ENCODE results near the gene TMEM263. TPM values are rescaled to one million over a fixed set of nuclear protein-coding genes. Genes with fewer than 3 reads are reported as not detected.

Gene TMEM263
- total and polyA plus RNA-seq, 2 donors: 25.3 to 46.4 TPM

DNA sequence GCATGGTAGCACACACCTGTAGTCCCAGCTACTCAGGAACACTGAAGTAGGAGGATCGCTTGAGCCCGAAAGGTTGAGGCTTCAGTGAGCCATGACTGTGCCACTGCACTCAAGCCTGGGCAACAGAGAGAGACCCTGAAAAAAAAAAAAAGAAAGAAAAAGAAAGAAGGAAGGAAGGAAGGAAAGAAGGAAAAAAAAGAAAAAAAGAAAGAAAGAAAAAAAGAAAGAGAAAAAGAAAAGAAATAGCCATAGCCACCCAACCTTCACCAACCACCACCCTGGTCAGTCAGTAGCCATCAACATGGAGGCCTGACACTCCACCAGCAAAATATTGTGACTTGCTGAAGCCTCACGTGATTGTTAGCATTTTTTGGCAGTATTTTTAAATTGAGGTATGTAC lies 21.4 kb upstream of the TMEM263 start:
- H3K27me3 ChIP-seq (ENCODE audit: control insufficient read depth in 2 of 2, insufficient read depth in 1 of 2, low read length in 1 of 2): peaks cover 0 to 2% of the 10 kb centered on the region in 2 donors

DNA sequence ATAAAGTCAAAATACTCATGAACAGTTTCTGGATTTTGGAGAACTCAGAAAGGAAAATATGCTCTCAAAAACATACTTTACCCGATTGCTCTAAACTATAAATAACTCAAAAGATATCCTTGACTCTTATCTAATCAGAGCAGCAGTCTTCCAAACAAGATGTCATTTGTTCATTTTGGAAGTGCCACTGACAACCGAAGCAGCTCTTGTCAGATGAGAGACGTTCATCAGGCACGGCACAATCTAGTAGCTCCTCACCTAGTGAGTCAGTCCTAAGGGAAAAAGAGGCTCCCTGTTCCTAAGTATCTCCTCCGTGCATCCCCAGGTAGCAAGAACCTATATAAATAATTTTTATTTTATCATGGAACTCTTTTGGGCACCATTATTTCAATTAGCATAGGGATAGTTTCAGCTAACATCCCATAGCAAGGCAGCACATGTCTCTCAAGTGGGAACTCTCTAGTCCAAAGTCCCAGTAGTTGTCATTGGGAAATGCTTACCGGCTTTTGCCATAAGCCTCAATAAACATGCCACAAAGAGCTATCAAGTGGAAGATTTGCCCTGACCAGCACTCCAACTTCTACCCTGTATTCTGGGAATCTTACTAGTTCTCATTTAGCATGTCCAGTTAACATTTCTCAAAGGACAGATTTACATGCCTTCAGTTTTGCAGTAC lies 14.1 kb upstream of the TMEM263 start:
- Histone ChIP-seq H3K27me3 (ENCODE audit: control insufficient read depth in 2 of 2, insufficient read depth in 1 of 2, low read length in 1 of 2) (peaks cover 0 to 2% of the 10 kb centered on the region in 2 donors), H3K4me1 (ENCODE audit: control insufficient read depth in 2 of 2, insufficient read depth in 2 of 2, low read length in 2 of 2) (no peaks in the 10 kb centered on the region), H3K36me3 (ENCODE audit: control insufficient read depth in 2 of 2, insufficient read depth in 2 of 2, low read length in 1 of 2) (no peaks in the 10 kb centered on the region), H3K27ac (ENCODE audit: low read depth in 1 of 2, low read length in 1 of 2) (no peak overlapping the region), H3K4me3 (ENCODE audit: low read length in 2 of 2) (no peak overlapping the region), H3K9me3 (ENCODE audit: control insufficient read depth in 2 of 2, insufficient read depth in 1 of 2, low read length in 1 of 2) (no peaks in the 10 kb centered on the region)
- DNase-seq (ENCODE audit: low read depth in 6 of 9, low spot score in 9 of 9): no peak
- WGBS: 79% methylated on average over 6 of the region's 6 CpGs

More for the DNA sequence above, 21.4 kb upstream of the TMEM263 start:
- WGBS: 86% methylated on average over 3 of the region's 3 CpGs
- Histone ChIP-seq H3K36me3 (ENCODE audit: control insufficient read depth in 2 of 2, insufficient read depth in 2 of 2, low read length in 1 of 2) (no peaks in the 10 kb centered on the region), H3K27ac (ENCODE audit: low read depth in 1 of 2, low read length in 1 of 2) (no peak overlapping the region), H3K4me3 (ENCODE audit: low read length in 2 of 2) (no peak overlapping the region), H3K9me3 (ENCODE audit: control insufficient read depth in 2 of 2, insufficient read depth in 1 of 2, low read length in 1 of 2) (no peaks in the 10 kb centered on the region), H3K4me1 (ENCODE audit: control insufficient read depth in 2 of 2, insufficient read depth in 2 of 2, low read length in 2 of 2) (no peaks in the 10 kb centered on the region)
- no peak for DNase-seq (ENCODE audit: low read depth in 6 of 9, low spot score in 9 of 9)

DNA sequence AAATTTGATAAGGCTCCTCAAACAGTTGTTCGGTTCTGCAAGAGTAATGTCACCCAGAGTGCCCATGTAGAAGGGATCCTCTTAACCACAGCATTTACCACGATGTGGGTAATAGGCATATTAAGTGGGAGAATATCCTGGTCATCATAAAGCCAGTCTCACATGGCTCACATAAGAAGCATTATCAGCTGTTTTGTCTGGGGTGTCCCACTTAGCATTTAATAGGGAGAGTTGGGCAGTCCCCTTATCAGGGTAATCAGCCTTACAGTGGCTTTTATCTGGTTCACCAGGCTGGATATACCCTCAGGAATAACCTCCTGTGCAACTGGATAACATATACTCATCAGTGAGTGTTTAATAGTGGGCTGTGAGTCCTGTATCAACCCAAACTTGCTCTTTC lies 12.9 kb upstream of the TMEM263 start:
- no peak for DNase-seq (ENCODE audit: low read depth in 6 of 9, low spot score in 9 of 9)
- WGBS: 91% methylated on average over 2 of the region's 2 CpGs

DNA sequence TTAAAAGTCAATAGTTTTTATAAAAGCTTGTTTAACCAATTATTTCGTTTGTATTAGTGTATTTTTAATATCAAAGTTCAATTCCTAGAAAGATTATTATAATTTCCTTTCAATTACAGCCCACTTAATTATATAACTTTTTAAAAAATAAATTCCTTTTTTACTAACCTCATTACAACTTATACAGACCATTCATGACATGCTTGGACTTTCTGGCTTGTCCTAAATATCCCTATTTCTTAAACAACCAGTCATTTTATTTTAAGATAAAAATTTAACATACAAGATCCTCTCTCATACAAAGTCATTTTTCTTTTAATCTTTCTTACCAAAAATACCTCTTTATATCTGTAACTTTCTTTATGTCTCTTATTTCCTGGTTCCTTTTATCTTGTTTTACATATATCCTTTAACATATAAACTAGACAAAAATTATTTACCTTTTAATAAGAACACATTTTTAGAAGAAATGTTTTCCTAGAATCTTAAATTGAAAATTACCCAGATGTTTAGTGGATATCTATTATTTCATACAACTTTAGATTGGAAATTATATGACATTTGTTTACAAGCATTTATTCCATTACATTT lies 10.4 kb upstream of the TMEM263 start:
- Histone ChIP-seq H3K36me3 (ENCODE audit: control insufficient read depth in 2 of 2, insufficient read depth in 2 of 2, low read length in 1 of 2) (no peaks in the 10 kb centered on the region), H3K9me3 (ENCODE audit: control insufficient read depth in 2 of 2, insufficient read depth in 1 of 2, low read length in 1 of 2) (no peaks in the 10 kb centered on the region), H3K4me3 (ENCODE audit: low read length in 2 of 2) (no peak overlapping the region), H3K27me3 (ENCODE audit: control insufficient read depth in 2 of 2, insufficient read depth in 1 of 2, low read length in 1 of 2) (peaks cover 0 to 2% of the 10 kb centered on the region in 2 donors), H3K27ac (ENCODE audit: low read depth in 1 of 2, low read length in 1 of 2) (no peak overlapping the region), H3K4me1 (ENCODE audit: control insufficient read depth in 2 of 2, insufficient read depth in 2 of 2, low read length in 2 of 2) (no peaks in the 10 kb centered on the region)
- no peak for DNase-seq (ENCODE audit: low read depth in 6 of 9, low spot score in 9 of 9)
- 19% methylated on average over 1 of the region's 1 CpG for WGBS

More for the DNA sequence above, 12.9 kb upstream of the TMEM263 start:
- no peaks in the 10 kb centered on the region for H3K9me3 ChIP-seq (ENCODE audit: control insufficient read depth in 2 of 2, insufficient read depth in 1 of 2, low read length in 1 of 2)
- H3K27me3 ChIP-seq (ENCODE audit: control insufficient read depth in 2 of 2, insufficient read depth in 1 of 2, low read length in 1 of 2): peaks cover 0 to 2% of the 10 kb centered on the region in 2 donors
- H3K4me3 ChIP-seq (ENCODE audit: low read length in 2 of 2): no peak overlapping the region
- H3K36me3 ChIP-seq (ENCODE audit: control insufficient read depth in 2 of 2, insufficient read depth in 2 of 2, low read length in 1 of 2): no peaks in the 10 kb centered on the region
- H3K27ac ChIP-seq (ENCODE audit: low read depth in 1 of 2, low read length in 1 of 2): no peak overlapping the region
- H3K4me1 ChIP-seq (ENCODE audit: control insufficient read depth in 2 of 2, insufficient read depth in 2 of 2, low read length in 2 of 2): no peaks in the 10 kb centered on the region

DNA sequence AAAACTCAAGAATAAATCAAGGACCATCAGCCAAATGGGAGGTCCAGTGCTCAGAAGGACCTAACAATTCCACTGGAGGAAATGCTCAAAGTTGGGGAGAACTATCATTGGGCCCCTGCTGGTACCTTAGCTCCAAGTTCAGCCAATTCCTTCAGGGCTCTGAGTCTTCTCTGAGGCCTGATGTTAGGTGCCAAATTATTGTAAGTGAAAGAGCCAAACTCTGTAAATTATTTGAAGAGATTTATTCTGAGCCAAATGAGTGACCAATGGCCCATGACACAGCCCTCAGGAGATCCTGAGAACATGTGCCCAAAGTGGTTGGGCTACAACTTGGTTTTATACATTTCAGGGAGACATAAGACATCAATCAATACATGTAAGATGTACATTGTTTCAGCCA lies 8.2 kb upstream of the TMEM263 start:
- H3K36me3 ChIP-seq (ENCODE audit: control insufficient read depth in 2 of 2, insufficient read depth in 2 of 2, low read length in 1 of 2): no peaks in the 10 kb centered on the region
- no peaks in the 10 kb centered on the region for H3K9me3 ChIP-seq (ENCODE audit: control insufficient read depth in 2 of 2, insufficient read depth in 1 of 2, low read length in 1 of 2)
- H3K27me3 ChIP-seq (ENCODE audit: control insufficient read depth in 2 of 2, insufficient read depth in 1 of 2, low read length in 1 of 2): no peaks in the 10 kb centered on the region
- H3K4me1 ChIP-seq (ENCODE audit: control insufficient read depth in 2 of 2, insufficient read depth in 2 of 2, low read length in 2 of 2): no peaks in the 10 kb centered on the region
- H3K27ac ChIP-seq (ENCODE audit: low read depth in 1 of 2, low read length in 1 of 2): no peak overlapping the region
- H3K4me3 ChIP-seq (ENCODE audit: low read length in 2 of 2): no peak overlapping the region
- no peak for DNase-seq (ENCODE audit: low read depth in 6 of 9, low spot score in 9 of 9)

DNA sequence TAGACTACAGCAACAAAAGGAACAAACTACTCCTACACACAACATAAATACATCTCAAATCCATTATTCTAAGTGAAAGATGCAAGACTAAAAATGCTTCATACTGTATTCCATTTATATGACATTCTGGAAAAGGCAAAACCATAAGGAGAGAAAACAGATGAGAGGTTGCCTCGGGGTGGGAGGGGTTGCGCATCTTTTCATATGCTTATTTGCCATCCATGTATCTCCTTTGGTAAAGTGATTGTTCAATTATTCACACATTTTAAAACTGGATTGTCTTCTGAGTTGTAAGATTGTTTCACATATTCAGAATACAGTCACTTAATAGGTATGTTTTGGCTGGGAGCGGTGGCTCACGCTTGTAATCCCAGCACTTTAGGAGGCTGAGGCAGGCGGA lies 5.1 kb upstream of the TMEM263 start:
- Histone ChIP-seq H3K27me3 (ENCODE audit: control insufficient read depth in 2 of 2, insufficient read depth in 1 of 2, low read length in 1 of 2) (no peaks in the 10 kb centered on the region), H3K27ac (ENCODE audit: low read depth in 1 of 2, low read length in 1 of 2) (no peak overlapping the region), H3K9me3 (ENCODE audit: control insufficient read depth in 2 of 2, insufficient read depth in 1 of 2, low read length in 1 of 2) (no peaks in the 10 kb centered on the region), H3K4me1 (ENCODE audit: control insufficient read depth in 2 of 2, insufficient read depth in 2 of 2, low read length in 2 of 2) (peaks cover 7% of the 10 kb centered on the region in 2 donors), H3K4me3 (ENCODE audit: low read length in 2 of 2) (no peak overlapping the region), H3K36me3 (ENCODE audit: control insufficient read depth in 2 of 2, insufficient read depth in 2 of 2, low read length in 1 of 2) (no peaks in the 10 kb centered on the region)
- no peak for DNase-seq (ENCODE audit: low read depth in 6 of 9, low spot score in 9 of 9)
- WGBS: 97% methylated on average over 5 of the region's 5 CpGs

DNA sequence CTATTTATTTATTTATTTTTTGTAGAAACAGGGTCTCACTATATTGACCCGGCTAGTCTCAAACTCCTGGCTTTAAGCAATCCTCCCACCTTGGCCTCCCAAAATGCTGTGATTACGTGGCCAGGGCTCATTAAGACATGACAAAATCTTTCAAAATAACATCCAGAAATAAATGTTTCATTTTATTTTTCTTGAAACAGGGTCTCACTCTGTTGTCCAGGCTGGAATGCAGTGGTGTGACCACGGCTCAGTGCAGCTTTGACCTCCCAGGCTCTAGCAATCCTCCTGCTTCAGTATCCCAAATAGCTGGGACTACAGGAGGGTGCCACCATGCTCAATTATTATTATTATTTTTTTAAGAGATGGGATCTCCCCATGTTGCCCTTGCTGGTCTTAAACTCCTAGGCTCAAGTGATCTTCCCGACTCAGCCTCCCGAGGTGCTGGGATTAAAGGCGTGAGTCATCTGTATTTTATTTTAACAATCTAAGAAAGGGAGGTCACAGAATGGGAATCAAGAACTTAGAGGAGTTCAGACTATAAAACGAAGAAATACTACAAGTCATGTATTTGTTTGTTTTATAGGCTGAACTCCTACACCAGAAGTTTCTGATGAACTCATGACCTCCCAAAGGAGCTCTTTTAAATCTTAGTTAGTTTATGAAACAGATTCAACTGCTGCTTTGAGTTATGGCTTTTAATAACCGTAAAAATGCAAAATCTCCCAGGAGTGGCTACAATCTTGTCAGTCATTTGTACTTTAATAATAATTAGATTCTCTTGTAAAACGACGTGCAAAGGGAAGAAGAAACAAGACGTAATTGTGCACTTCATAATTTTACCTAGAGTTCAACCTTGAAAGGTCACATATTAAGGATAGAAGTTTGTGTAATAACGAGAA lies 2.1 kb upstream of the TMEM263 start:
- H3K36me3 ChIP-seq (ENCODE audit: control insufficient read depth in 2 of 2, insufficient read depth in 2 of 2, low read length in 1 of 2): no peaks in the 10 kb centered on the region
- WGBS: 96% methylated on average over 12 of the region's 12 CpGs
- no peaks in the 10 kb centered on the region for H3K9me3 ChIP-seq (ENCODE audit: control insufficient read depth in 2 of 2, insufficient read depth in 1 of 2, low read length in 1 of 2)

DNA sequence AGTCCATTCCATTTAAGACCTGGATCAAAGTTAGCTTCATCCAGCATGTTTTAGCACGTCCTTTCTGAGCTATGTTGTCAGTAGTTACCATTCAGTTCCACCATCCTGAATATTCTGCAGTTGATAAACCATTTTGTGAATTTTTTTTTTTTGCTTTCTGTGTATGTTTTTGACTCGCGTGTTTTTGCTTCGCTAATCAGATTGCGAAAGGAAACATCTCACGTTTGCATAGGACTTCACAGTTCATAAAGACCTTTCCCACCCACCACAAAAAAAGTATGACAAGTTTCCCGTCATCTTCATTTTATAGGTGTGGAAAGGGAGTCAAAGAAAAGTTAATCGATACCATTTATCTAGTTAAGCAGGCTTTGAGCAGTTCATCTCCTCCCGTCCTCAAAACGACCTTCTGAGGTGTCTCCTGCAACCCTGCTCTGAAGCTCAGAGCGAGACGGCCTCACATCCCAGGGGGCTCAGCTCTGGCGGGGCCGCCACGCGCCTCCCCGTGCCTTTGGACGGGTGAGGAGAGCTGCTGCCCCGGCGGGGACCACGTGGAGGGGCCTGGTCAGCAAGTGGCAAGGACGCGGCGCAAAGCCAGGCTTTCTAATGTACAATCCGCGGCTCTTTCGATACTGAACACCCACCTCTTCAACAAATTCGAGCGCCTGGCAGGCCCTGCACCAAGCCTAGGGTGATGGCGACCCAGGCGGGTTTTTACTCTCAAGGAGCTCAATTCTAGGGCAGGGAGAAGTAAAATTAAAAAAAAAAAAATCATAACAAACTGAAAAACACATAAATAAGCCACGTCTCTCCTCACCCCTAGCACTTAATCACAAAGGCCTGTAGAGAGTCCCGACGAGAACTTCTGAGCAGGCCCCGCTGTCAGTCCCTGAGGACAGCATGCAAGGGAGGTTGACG lies 988 bp upstream of the TMEM263 start:
- H3K4me3 ChIP-seq (ENCODE audit: low read length in 2 of 2): peak overlapping the region; percentile 65 to 99
- H3K27me3 ChIP-seq (ENCODE audit: control insufficient read depth in 2 of 2, insufficient read depth in 1 of 2, low read length in 1 of 2): no peaks in the 10 kb centered on the region
- no peaks in the 10 kb centered on the region for H3K36me3 ChIP-seq (ENCODE audit: control insufficient read depth in 2 of 2, insufficient read depth in 2 of 2, low read length in 1 of 2)
- H3K27ac ChIP-seq (ENCODE audit: low read depth in 1 of 2, low read length in 1 of 2): peak overlapping the region; percentile 89 to 95
- peaks cover 7% of the 10 kb centered on the region in 2 donors for H3K4me1 ChIP-seq (ENCODE audit: control insufficient read depth in 2 of 2, insufficient read depth in 2 of 2, low read length in 2 of 2)
- H3K9me3 ChIP-seq (ENCODE audit: control insufficient read depth in 2 of 2, insufficient read depth in 1 of 2, low read length in 1 of 2): no peaks in the 10 kb centered on the region
- WGBS: 71% methylated on average over 36 of the region's 36 CpGs
- DNase-seq (ENCODE audit: low read depth in 6 of 9, low spot score in 9 of 9): peak in 3 of 9 donors; percentile 2 to 15 (median 15)

More for the DNA sequence above, 2.1 kb upstream of the TMEM263 start:
- DNase-seq (ENCODE audit: low read depth in 6 of 9, low spot score in 9 of 9): no peak
- H3K4me3 ChIP-seq (ENCODE audit: low read length in 2 of 2): no peak overlapping the region
- no peaks in the 10 kb centered on the region for H3K27me3 ChIP-seq (ENCODE audit: control insufficient read depth in 2 of 2, insufficient read depth in 1 of 2, low read length in 1 of 2)
- peaks cover 7% of the 10 kb centered on the region in 2 donors for H3K4me1 ChIP-seq (ENCODE audit: control insufficient read depth in 2 of 2, insufficient read depth in 2 of 2, low read length in 2 of 2)
- no peak overlapping the region for H3K27ac ChIP-seq (ENCODE audit: low read depth in 1 of 2, low read length in 1 of 2)

Measured in thymus (tissue), 11 donors.